GM12874 (cell line): ENCODE data around the gene CALR3.

Experiments used
- CTCF ChIP-seq: IDR thresholded peaks from 2 replicates; pipeline ENCODE4 v1.5.1; 2011; ENCODE audit warnings: low read depth, mild to moderate bottlenecking, control low read depth, low read length, moderate library complexity; ENCODE audit not compliant: insufficient read depth

The CALR3 gene

DNA sequence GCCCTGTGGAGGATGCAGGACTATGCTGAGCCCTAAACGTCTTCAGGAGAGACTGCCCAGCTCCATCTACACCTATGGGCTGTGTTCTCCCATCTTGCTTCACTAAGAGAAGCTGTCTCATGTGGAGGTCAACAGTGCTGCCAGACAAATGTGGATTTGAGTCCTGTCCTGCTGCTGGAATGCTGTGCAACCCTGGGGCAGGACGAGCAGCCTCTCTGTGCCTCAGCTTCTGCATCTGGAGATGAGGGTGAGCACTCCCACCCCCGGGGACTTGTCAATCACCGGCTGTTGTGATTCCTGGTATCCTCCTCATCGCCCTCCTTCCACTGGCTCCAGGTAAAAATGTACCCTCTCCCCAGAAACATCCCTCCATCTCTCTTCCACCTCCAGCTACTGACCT is 40.5 kb downstream of the CALR3 start:
- TF ChIP-seq CTCF = no peak

- no peak for TF ChIP-seq CTCF
Measured at GRCh38 chr19:16454351-16454918, 41.5 kb downstream of the CALR3 start.

GRCh38 chr19:16452325-16452724 is 43.6 kb downstream of the CALR3 start:
- no peak for TF ChIP-seq CTCF

- TF ChIP-seq CTCF = no peak
Measured at GRCh38 chr19:16449330-16449961, 46.5 kb downstream of the CALR3 start.

DNA sequence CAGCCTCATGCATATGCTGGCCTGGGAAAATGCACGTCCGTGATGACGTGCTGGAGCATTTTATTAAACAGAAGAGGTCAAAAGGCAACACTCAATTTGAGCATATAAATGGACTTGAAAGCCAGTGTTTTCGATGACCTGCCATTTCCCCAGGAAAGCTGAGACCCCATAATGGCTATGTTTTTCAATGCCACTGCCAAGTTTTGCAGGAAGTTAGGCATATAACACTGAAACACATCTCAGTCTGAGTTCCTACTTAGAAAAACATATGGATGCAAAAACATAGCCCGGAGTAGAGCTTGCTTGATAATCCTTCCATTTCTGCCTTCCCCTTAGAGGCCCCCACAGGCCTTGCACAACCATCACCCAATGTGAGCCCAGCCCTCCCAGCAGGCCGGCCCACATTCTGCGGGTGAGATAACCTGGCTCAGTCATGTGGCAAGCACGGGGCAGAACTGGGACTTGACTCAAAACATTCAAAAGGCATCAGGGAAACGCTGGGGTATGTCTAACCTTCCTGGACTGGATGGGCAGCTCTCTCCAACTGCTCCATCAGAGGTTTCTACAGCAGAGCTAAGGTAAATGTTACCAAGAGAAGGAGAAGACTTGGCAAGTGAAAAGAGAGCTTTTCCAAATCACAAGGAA is 49.1 kb downstream of the CALR3 start:
- TF ChIP-seq CTCF = no peak

DNA sequence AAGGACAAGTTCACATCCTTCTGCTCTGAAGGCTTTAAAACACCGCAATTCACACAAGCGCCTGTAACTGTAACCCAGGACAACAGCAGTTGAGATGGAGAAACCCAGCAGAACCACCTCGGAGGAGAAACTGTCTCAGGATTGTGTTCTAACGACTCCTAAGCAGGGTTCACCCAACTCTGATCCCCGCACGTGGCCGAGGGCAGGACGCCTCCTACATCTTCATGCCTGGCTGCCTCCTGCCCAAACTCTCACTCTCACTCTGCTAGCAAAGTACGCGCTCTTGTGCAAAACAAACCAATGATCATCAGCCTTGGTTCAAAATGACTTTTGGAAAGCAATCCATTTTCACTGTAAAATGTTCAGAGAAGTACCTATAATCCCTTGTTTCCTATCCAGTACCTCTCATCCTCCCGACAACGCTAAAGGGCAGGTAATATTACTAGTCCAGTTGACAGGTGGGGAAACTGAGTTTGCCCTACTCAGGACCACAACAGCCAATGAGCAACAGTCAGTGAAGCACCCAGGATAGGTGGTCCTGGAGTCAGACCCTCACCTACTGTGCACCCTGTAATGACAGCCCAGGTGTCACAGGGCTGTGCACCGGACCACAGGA is 49.8 kb downstream of the CALR3 start:
- no peak for TF ChIP-seq CTCF
